A549 (cell line): ENCODE data around the gene NINJ1. TPM values are rescaled to one million over a fixed set of nuclear protein-coding genes. Genes with fewer than 3 reads are reported as not detected.

Source experiments
- ATAC-seq, 2 experiments: fragments of 200-7000 bp in 1 of 2; fragments of >200 bp in 1 of 2; cut with Nextera tagmentation in 1 of 2; cut with Tn5 transposase in 1 of 2; 3 replicates each; pipeline versions ENCODE4 v1.8.0 to v1.9.1; 2018 to 2020; ENCODE audit warnings: mild to moderate bottlenecking in 1 of 2, moderate library complexity in 1 of 2
- CTCF ChIA-PET: fragments of 300-600 bp; sonication (Branson Sonifier 250); formaldehyde crosslinking; extraction: SDS; loops from one replicate; lab custom pipeline; 2021; ENCODE audit warnings: antibody characterized with exemption, inconsistent platforms; lab: Yijun Ruan, JAX
- POLR2A ChIA-PET: fragments of 350-600 bp; formaldehyde crosslinking; extraction: SDS; loops from one replicate; lab custom pipeline; 2021; ENCODE audit warnings: antibody characterized with exemption, inconsistent platforms; lab: Yijun Ruan, JAX
- DNase-seq, 2 experiments: peaks; one replicate each; pipeline versions ENCODE4 v3.0.0 to v3.0.0-alpha.2; 2011 to 2016; ENCODE audit warnings: low read depth in 1 of 2, low spot score in 1 of 2
- FAIRE-seq: peaks from 2 replicates; lab custom pipeline; 2011; peaks lifted over from hg19 to GRCh38; lab: Jason Lieb, UNC
- H3K27ac ChIP-seq, 2 experiments: fragments of >200 bp; sonication (Bioruptor Twin); formaldehyde crosslinking; 3 replicates each; pipeline ENCODE4 v1.5.1; 2016 to 2017
- H3K4me1 ChIP-seq: fragments of >200 bp; sonication (Bioruptor Twin); formaldehyde crosslinking; 3 replicates; pipeline ENCODE4 v1.6.1; 2016
- H3K4me2 ChIP-seq: fragments of >200 bp; sonication (Bioruptor Twin); formaldehyde crosslinking; 3 replicates; pipeline ENCODE4 v1.6.1; 2016
- H3K4me3 ChIP-seq: fragments of >200 bp; sonication (Bioruptor Twin); formaldehyde crosslinking; 3 replicates; pipeline ENCODE4 v1.5.1; 2016
- H3K9me3 ChIP-seq: fragments of >200 bp; sonication (Bioruptor Twin); formaldehyde crosslinking; 3 replicates; pipeline ENCODE4 v1.6.1; 2016
- CEBPB ChIP-seq, 2 experiments: fragments of >200 bp in 1 of 2; sonication (Bioruptor Twin) in 1 of 2; formaldehyde crosslinking in 1 of 2; IDR thresholded peaks; 2 replicates each; pipeline ENCODE4 v1.6.1; 2012 to 2016
- CHD4 ChIP-seq: fragments of 200-600 bp; sonication (generic); IDR thresholded peaks from 2 replicates; pipeline ENCODE4 v1.6.1; 2016; ENCODE audit warnings: antibody characterized with exemption, mild to moderate bottlenecking, borderline replicate concordance
- E2F6 ChIP-seq: IDR thresholded peaks from 2 replicates; pipeline ENCODE4 v1.6.1; 2012; ENCODE audit warnings: low read depth, borderline replicate concordance
- HEYL ChIP-seq: fragments of 250-450 bp; sonication (Bioruptor Pico); IDR thresholded peaks from 2 replicates; pipeline ENCODE4 v1.8.0; 2021; ENCODE audit warnings: mild to moderate bottlenecking, moderate library complexity
- KDM1A ChIP-seq: fragments of 200-600 bp; sonication (generic); IDR thresholded peaks from 2 replicates; pipeline ENCODE4 v1.6.1; 2016; ENCODE audit warnings: low read depth, mild to moderate bottlenecking
- MAFK ChIP-seq: fragments of 450-650 bp; IDR thresholded peaks from 2 replicates; pipeline ENCODE4 v1.6.1; 2014; ENCODE audit not compliant: partially characterized antibody
- MAZ ChIP-seq: fragments of 150-350 bp; IDR thresholded peaks from 2 replicates; pipeline ENCODE4 v1.6.1; 2014; ENCODE audit warnings: antibody characterized with exemption, low read depth, low read length, borderline replicate concordance
- PBX3 ChIP-seq: IDR thresholded peaks from 2 replicates; pipeline ENCODE4 v1.6.1; 2012
- RCOR1 ChIP-seq: fragments of 150-350 bp; IDR thresholded peaks from 2 replicates; pipeline ENCODE4 v1.6.1; 2014; ENCODE audit warnings: antibody characterized with exemption, low read length, low read depth
- REST ChIP-seq: fragments of 200-600 bp; sonication (generic); IDR thresholded peaks from 2 replicates; pipeline ENCODE4 v1.6.1; 2016; ENCODE audit warnings: antibody characterized with exemption, mild to moderate bottlenecking, moderate library complexity
- SMC3 ChIP-seq: fragments of >200 bp; sonication (Bioruptor Twin); formaldehyde crosslinking; IDR thresholded peaks from 3 replicates; pipeline ENCODE4 v1.6.1; 2018; ENCODE audit warnings: inconsistent platforms
- ZC3H11A ChIP-seq: fragments of 450-650 bp; IDR thresholded peaks from 2 replicates; pipeline ENCODE4 v1.6.1; 2014; ENCODE audit warnings: antibody characterized with exemption, mild to moderate bottlenecking
- WGBS: methylation state at CpG from one replicate; pipeline ENCODE4 v1.1.6; 2017; ENCODE audit errors: missing lambda C conversion rate; 5-methylcytosine and 5-hydroxymethylcytosine counted together
- polyA plus RNA-seq, 4 experiments: library from polyadenylated mRNA; depleted of rRNA in 3 of 4; stranded (reverse); fragments of >200 nt; fragmentation: RNase III in 1 of 4; extraction: RNeasy Plus Mini Kit Qiagen cat#74134 plus additional on column Dnase treatment in 1 of 4; gene quantifications; 2 replicates in 3 of 4; 3 replicates in 1 of 4; pipeline ENCODE4 v1.2.3, GENCODE V29; 2011 to 2017
- TF ChIP-seq, protein P1 (sequence below): fragments of >200 bp; sonication (Bioruptor Twin); formaldehyde crosslinking; IDR thresholded peaks from 3 replicates; pipeline ENCODE4 v1.6.1; 2016
- TF ChIP-seq, protein P2 (sequence below): fragments of 250-450 bp; sonication (Bioruptor Pico); IDR thresholded peaks from 2 replicates; pipeline ENCODE4 v1.5.0; 2021; ENCODE audit warnings: mild to moderate bottlenecking, moderate library complexity, borderline replicate concordance
- TF ChIP-seq, protein P3 (sequence below): fragments of 450-650 bp; IDR thresholded peaks from 2 replicates; pipeline ENCODE4 v1.6.1; 2014; ENCODE audit warnings: antibody characterized with exemption

Gene NINJ1
- polyA plus RNA-seq, 2 of the 4 experiments (the other 2 are of a cell fraction), result 27.0 to 60.4 TPM

- Histone ChIP-seq H3K27ac (no peak overlapping the region), H3K4me2 (no peak overlapping the region), H3K4me1 (peaks cover 21% of the 10 kb centered on the region), H3K9me3 (no peaks in the 10 kb centered on the region), H3K4me3 (no peak overlapping the region)
- FAIRE-seq (no peak), ATAC-seq (no peak), DNase-seq (no peak)
- CTCF ChIA-PET, result interaction anchor here (0.9 to 5.4 kb wide), 5 partner anchors 15 to 134 kb away, joined by 3 to 42 read pairs (median 8); no protein-coding TSS in a partner anchor
- 85% methylated on average over 4 of the region's 11 CpGs for WGBS
- POLR2A ChIA-PET, result interaction anchor here (1.4 kb wide), 1 partner anchor 17 kb away, joined by 4 read pairs; no protein-coding TSS in a partner anchor
- TF ChIP-seq RCOR1 (no peak), HEYL (CRISPR knock-in tag) (no peak), E2F6 (no peak), CEBPB (IDR thresholded peaks at IDR 0.05) (no peak), MAFK (no peak), REST (no peak), SMC3 (no peak), CHD4 (no peak), PBX3 (no peak), KDM1A (no peak)
- TF ChIP-seq, protein P1, sequence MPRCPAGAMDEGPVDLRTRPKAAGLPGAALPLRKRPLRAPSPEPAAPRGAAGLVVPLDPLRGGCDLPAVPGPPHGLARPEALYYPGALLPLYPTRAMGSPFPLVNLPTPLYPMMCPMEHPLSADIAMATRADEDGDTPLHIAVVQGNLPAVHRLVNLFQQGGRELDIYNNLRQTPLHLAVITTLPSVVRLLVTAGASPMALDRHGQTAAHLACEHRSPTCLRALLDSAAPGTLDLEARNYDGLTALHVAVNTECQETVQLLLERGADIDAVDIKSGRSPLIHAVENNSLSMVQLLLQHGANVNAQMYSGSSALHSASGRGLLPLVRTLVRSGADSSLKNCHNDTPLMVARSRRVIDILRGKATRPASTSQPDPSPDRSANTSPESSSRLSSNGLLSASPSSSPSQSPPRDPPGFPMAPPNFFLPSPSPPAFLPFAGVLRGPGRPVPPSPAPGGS, result no peak
- TF ChIP-seq, protein P2, sequence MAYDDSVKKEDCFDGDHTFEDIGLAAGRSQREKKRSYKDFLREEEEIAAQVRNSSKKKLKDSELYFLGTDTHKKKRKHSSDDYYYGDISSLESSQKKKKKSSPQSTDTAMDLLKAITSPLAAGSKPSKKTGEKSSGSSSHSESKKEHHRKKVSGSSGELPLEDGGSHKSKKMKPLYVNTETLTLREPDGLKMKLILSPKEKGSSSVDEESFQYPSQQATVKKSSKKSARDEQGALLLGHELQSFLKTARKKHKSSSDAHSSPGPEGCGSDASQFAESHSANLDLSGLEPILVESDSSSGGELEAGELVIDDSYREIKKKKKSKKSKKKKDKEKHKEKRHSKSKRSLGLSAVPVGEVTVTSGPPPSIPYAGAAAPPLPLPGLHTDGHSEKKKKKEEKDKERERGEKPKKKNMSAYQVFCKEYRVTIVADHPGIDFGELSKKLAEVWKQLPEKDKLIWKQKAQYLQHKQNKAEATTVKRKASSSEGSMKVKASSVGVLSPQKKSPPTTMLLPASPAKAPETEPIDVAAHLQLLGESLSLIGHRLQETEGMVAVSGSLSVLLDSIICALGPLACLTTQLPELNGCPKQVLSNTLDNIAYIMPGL (CRISPR knock-in tag), result no peak
- TF ChIP-seq, protein P3, sequence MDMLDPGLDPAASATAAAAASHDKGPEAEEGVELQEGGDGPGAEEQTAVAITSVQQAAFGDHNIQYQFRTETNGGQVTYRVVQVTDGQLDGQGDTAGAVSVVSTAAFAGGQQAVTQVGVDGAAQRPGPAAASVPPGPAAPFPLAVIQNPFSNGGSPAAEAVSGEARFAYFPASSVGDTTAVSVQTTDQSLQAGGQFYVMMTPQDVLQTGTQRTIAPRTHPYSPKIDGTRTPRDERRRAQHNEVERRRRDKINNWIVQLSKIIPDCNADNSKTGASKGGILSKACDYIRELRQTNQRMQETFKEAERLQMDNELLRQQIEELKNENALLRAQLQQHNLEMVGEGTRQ, result no peak
Observed at GRCh38 chr9:93137362-93137761, 3.3 kb upstream of the NINJ1 start.

GRCh38 chr9:93136011-93136440 is 2.0 kb upstream of the NINJ1 start:
- TF ChIP-seq MAFK, result no peak
- no peak for TF ChIP-seq CHD4
- TF ChIP-seq ZC3H11A, result no peak
- TF ChIP-seq MAZ, result no peak
- ChIA-PET CTCF (interaction anchor here (1.1 to 5.4 kb wide), 3 partner anchors 14 to 26 kb away, joined by 3 to 42 read pairs (median 3); no protein-coding TSS in a partner anchor), POLR2A (no interaction called here)
- Histone ChIP-seq H3K9me3 (no peaks in the 10 kb centered on the region), H3K4me1 (peaks cover 32% of the 10 kb centered on the region), H3K4me3 (no peak overlapping the region), H3K4me2 (peak overlapping the region; percentile 52), H3K27ac (peak overlapping the region in 1 of 2 experiments; percentile 55; a peak in 2 of 6 replicates)
- FAIRE-seq (no peak), ATAC-seq (peak in 1 of 2 experiments; percentile 17; a peak in 2 of 6 replicates), DNase-seq (peak in 1 of 2 experiments; percentile 56)
- WGBS, result 30% methylated on average over 10 of the region's 11 CpGs
